Kidney tubule cell (primary cell): ENCODE results near the gene GJB4.
"Not testable (repeated sequence)": the region's sequence is repeated elsewhere in the genome, so short reads cannot be mapped to it uniquely, and the experiment has no call there.

Experiments
- DNase-seq: peaks from one replicate; pipeline ENCODE4 v3.0.0-alpha.2; 2018; ENCODE audit warnings: low spot score

GJB4 gene

DNA sequence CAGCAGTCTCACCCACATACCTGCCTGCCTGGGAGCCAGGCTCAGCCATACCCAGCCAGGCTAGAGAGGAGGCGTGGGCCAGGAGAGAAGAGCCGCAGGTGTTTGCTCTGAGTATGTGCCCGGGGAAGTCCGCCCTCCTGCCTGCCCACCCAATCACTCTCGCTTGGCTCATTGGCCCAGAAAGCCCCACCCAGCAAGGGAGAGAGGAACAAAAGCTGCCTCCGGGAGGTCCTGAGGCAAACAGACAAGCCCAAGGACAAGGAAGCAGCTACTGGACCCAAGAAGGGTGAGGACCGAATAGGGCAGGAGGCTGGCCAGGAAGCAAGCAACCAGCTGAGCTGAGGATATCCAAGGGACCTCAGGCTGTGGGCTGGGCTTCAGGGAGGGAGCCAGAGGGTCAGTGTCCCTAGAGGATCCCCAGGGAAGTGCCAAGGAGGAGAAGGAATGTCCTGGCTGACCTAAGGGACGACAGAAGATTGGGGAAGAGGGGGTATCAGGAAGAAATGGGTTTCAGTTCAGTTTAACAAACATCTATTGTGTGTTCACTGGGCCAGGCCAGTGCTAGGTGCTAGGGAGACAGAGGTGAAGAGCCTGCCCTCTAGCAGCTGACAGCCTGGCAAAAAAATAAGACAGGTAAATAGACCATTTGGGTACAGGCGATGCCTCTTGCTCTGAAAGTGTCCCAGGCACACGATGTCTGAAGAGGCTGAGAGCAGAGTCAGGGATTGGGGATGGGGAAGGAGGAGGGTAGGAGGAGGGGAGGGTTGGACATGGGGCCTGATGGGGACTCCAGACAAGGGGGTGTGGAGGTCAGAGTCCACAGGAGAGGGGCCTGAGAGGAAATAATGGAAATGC lies at the start of gene GJB4:
Gene GJB4, plus strand, starts transcription at position 238 of the 855 bp plus-strand sequence. CDS start 1,515 bp downstream, outside the sequence.
- peak; percentile 76 for DNase-seq

DNA sequence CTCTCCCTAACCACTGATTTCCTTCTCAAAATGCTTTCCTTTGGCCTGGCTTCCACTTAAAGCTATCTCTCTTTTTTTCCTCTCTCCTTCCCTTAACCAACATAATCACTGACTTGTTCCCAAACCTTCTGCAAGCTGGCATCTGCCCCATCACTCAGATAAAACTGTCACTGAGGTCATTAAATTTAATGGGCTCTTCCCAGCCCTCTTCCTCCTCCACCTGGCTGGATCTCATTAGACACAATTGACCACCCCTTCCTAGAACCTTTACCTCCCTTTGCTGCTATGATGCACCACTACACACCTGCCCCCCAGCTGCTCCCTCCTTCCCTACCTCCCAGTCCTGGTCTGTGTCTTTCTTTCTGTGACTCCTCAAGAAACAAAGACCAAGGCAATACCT lies 48.7 kb upstream of the GJB4 start:
- DNase-seq, result no peak

DNA sequence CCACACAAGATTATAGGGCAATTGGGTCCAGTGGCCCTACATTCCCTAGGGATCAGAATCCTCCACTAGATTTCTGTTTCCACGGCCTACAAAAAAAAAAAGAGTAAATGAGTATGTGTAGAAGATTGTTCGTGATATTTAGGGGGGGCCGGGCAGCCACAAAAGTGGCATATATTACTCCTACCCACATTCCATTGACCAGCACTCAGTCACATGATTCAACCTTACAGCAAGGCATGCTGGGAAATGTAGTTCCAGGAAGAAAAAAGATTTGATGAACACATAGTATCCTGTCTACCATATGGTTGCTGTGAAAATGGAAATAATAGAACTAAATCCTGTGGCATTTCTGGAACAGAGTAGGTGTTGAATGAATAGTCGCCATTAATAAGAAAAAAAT lies 48.1 kb upstream of the GJB4 start:
- no peak for DNase-seq

DNA sequence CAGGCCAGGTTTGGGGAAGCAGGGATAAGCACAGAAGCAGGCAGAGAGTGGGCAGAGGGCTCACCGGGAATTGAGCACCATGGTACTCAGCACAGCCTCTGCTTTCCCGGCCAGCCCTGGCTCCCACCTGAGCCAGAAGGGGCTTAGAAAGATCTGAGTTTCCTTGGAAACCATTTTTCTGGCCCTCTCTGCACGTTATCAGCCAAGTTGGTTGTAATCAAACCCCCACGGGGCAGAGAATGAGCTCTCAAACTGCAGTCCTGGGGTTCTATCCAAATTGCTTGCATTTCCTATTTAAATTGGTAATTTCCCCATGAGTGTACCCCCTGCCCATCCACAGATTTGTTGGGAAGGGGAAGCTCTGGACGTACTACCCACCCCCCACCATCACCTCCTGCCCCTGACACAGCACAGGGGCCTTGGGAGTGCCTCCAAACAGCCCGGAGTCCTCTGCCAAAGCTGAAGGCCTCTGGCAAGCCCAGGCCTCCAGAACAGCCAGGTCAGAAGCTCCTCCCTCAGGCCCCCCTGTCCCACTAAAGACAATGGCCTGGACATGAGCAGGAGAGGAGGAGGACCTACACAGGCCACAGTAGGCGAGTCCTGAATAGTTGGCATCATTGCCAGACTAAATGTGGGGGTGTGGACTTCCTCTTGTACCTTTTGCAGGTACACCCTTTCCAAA lies 47.4 kb upstream of the GJB4 start:
- DNase-seq, result no peak

DNA sequence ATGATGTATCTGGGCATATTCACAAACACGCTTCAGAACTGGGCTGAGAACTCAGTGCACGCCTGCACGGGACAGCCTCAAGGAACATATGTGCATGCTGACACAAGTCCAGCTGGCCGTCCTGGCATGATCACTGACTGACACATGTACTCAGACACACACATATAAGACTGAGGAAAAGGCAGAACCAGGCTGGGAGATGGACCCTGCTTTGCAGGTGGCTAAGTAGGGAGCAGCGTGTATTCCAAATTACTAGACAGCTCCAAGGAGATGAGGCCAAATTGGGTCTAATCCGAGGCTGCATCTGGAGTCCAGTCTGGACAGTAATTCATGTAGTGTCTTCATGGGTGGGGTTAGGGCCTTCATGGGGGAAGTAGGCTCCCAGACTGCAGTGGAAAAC lies 46.1 kb upstream of the GJB4 start:
- DNase-seq, result no peak

DNA sequence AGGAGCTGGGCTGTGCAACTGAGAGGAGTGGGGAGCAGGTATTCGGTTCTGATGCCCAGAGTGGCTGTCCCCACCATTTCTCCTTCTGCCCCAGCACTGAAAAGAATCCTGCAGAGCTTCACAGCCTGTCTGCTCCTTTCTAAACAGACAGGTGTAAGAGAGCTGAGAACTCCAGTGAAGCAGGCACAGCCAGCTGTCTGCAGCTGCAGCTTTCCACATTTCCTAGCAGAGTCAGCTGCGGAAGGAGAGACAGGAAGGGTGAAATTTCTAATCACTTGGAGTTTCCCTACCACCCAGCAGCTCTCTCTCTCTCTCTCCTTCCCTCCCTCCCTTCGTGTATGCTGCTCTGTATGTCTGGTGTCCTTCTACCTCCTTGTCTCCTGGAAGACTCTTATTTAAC lies 45.2 kb upstream of the GJB4 start:
- no peak for DNase-seq

DNA sequence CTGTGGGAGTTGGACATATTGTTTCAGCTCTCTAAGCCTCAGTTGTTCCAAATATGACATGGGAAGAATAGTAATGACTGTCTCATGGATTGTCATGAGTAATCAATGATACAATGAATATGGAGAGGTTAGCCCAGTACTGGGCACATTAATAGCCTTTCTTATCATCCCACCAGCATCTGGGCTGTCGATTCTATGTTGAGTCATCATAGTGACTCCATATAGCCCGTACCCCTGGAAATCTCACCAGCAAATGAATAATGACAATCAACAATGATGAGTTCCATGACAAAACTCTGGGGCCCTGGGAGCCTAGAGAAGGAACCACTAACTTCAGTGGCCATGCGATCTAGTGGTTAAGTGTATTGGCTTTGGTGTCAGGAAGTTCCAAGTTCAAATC lies 44.4 kb upstream of the GJB4 start:
- no peak for DNase-seq

DNA sequence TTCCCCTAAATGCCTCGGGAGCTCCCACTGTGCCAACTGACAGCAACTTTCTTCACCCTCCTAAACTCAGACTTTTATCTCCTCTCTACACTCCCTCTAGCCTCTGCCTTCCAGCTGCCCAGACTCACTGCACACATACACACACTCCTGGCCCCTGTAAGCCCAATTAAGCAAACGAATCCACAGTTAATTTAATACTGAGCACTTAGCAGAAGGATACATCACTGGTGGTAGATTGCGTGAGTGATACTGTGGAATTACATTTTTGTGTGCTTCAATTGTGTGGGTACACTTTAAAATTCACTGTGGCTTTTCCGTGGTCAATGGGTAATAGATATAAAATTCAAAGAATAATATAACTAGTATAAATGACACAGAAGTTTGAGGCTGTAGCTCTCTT lies 38.3 kb upstream of the GJB4 start:
- no peak for DNase-seq

DNA sequence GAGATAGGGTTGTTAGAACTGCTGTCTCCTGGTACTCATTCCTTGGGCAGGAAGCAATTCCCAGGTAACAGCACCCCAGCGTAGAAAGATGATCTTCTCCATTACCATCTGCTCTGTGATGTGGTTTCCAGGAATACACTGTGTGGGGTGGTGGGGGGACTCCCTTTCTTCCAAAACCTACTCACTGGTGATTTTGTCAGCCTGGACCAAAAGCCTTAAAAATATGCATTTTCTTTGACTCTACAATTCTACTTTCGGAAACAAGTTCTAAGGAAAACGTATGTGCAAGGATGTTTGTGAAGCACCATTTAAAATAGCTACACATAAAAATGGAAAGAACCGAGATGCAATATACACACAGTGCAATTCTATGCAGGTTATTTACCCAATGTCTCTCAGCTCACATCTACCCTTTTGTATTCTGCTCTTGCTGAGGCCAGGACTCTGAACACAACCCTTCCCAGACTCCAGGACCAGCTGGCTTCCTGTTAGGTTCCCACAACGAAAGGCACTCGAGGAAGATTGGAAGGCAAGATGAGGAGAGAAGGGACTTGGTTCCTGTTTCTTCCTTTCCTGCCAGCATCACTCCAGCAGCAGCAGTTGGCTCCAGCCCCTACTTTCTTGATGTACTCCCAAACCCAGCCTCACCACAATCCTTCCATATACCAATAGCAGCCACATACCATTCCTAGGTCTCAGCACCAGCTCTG lies 37.7 kb upstream of the GJB4 start:
- DNase-seq, result no peak

DNA sequence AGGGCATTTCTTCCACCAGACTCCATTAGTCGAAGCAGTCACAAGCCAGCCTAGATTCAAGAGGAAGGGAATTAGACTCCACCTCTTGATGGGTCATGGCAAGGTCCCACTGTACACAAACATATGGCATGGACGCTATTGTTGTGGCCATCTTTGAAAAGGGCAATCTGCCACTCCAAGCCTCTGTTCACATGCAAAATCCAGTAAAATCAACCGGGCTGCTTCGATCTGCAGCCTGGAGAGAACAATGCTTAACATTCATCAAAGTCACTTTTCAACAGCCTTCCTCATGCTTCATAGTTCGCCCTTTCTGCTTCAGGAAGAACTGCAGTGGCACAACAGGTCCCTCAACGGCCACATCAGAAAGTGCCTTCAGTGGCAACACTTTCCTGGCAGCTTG lies 32.7 kb upstream of the GJB4 start:
- DNase-seq, result no peak

DNA sequence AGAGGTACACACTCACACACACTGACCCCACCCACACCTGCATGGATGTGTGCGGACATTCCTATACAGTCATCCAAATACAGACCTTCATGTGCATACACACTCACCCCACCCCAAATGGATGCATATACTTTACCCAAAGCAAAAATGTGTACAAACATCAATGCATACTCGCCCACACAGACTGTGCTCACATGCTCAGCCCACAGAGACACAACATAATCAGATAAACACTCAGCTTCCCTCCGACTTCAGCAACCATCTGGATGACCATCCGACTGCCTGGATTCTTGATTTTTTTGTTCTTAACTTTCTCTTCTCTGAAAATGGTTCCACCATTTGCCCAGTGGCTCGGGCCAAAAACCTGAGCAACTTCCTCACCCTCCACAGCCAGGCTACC lies 29.1 kb upstream of the GJB4 start:
- no peak for DNase-seq

DNA sequence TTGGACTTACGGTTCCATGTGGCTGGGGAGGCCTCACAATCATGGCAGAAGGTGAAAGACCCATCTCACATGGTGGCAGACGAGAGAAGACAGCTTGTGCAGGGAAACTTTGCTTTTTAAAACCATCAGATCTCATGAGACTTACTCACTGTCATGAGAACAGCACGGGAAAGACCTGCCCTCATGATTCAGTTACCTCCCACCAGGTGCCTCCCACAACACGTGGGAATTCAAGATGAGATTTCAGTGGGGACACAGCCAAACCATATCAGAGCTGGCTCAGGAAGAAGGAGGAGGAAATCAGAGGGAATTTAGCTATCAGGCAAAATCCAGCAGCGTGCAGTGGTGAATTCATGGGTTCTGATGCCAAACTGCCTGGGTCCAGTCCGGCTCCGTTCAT lies 26.7 kb upstream of the GJB4 start:
- DNase-seq, result not testable (repeated sequence)

DNA sequence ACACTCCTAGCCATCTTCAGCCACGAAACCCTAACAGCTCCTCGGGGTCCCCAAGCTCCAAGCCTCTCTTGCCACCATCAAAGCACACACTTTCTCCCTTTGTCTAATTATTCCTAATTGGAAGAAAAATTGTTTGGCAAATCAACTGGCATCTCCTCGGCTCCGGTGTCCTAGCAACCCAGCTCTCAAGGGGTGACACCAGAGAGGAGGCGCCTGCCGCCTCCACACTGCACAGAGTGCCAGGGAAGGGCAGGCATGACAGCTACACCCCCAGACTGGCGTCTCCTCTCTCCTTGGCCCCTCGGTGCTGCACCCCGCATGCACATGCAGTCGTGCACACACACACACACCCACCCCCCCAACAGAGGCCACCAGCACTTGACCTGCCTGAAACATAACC lies 22.8 kb upstream of the GJB4 start:
- DNase-seq, result no peak

DNA sequence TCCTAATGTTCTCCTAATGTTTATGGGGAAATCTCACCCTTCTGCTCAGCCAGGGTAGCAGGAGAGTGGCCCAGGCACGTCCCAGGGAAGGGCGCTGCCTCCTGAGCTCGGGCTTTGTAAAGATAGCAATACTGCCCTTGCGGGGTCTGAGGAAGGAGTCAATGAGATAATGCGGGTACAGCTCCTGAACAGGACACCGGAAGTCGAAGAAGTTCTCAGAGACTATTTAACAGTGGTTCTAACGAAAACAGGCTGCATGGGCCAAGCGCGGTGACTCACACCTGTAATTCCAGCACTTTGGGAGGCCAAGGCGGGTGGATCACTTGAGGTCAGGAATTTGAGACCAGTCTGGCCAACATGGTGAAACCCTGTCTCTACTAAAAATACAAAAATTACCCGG lies 22.3 kb upstream of the GJB4 start:
- DNase-seq, result not testable (repeated sequence)

DNA sequence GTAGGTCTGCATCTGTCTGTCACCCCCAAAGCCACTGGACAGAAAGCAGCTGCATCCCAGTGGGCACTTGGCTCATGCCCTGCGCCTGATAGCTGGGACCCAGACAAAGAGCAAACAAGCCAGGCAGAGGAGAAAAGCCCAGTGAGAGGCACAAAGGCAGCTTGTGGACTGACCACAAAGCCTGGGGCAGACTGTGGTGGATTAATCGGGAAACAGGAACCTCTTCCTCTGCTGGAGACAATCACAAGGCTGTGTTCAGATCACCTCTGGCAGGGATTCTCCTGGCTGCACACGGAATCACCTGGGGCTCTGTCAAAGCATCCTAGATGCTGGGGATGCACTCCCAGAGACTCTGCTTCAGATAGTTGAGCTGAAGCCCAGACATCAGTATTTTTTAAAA lies 19.9 kb upstream of the GJB4 start:
- DNase-seq, result no peak

DNA sequence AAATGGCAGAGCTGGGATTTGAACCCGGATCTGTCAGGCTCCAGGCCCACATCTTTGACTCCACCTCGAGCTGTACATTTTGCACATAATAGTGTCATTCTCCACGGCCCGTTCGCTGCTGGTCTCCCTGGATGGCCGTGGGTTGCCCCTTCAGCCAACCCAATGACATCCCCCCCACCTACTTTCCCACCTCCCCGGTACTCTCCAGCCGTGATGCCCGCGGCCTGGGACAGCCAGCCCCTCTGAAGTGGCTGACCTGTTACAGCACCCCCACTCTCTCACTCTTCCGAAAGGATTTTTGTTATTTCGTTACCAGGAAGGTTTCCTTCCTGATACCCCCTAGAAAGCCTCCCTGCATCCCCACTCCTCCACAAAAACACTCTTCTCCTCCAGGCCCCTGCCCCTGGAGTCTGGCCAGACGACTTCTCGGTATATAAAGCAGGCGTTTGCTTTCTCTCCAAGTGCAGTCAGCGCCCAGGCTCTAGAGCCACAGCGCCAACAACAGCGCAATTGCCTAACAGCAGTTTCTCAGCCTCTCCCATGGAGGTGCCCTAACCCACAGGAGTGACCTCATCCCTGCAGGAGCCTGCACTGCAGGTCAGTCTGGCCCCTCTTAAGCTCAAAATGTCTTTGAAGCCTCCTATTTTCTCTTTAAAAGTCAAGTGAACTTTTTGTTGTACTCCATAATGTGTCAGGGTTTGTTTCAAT lies 19.2 kb upstream of the GJB4 start:
- peak; percentile 29 for DNase-seq

DNA sequence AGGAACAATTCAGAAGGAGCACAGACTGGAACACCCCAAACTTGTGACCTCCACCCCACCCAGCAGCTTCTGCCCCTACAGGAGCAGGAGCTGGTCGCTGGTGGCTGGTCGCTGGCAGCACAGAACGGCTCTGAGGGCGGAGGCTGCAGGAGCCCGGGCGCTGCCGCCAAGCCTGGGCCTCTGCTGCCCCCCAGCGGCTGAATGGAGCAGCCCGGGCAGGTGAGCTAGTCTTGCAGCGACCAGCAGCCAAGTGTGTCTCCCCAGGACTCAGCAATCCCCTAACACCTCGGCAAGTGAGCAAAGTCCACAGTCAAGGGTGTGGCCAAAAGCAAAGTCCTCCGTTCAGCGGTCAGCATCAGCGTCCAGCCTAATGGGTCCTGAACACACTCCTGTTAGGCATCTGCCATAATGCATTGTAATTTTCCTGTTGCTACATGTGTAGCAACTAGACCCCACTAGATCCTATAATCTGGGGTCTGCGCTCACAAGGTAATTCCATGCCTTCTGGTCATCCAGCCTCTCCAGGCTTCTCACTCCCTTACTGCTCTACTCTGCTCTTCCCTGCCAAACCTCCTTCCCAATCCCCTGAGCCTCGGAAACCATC lies 16.8 kb upstream of the GJB4 start:
- DNase-seq, result peak; percentile 73

DNA sequence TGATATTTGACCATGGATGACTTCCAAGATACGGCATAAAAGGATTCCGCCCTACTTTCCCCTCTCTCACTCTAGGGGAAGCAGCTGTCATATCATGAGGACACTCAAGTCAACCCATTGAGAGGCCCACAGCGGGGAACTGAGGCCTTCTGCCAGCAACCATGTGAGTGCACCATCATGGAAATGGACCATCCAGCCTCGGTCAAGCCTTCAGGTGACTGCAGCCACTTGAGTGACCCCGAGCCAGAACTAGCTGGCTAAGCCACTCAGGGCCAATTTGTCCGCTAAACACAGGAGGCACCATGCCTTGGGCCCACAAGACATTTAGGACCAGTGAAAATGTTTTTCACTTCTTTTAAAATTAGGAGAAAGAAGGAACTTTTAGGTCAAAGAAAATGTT lies 15.8 kb upstream of the GJB4 start:
- DNase-seq, result no peak

DNA sequence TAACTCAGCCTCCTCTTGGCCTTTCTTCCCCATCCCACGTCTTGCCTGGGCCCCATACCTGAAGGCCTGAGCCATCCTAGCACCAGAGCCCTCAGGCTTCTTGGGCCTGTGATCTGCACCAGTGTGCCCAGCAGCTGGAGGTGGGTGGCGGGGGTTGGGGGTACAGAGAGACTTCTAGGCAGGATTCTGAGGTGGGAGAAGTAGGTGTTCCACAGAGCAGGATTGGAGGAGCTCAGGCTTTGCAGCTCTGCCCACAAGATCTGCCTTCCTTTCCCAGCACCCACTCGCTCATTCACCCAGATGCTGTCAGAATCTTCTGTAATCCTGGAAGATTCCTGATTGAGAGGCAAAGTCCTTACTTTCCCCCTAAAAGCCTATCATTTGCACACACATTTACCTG lies 14.7 kb upstream of the GJB4 start:
- no peak for DNase-seq

DNA sequence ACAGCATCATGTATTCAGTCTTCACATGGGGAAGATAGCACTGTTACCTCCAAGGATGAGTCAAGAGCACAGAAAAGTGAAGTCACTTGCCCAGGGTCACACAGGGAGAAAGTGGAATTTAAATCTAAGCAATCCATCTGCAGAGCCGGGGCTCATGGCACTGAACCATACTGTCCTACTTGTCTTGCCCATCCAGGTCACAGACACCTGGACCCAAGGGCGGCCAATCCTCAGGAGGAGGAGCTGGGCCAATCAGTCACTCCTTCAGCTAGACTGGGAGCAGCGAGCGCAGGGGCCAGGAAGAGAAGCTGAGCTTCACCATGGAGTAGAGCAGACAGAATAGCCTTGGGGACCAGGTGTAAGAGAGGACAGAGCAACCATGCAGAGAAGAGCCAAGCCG lies 13.9 kb upstream of the GJB4 start:
- DNase-seq, result no peak

DNA sequence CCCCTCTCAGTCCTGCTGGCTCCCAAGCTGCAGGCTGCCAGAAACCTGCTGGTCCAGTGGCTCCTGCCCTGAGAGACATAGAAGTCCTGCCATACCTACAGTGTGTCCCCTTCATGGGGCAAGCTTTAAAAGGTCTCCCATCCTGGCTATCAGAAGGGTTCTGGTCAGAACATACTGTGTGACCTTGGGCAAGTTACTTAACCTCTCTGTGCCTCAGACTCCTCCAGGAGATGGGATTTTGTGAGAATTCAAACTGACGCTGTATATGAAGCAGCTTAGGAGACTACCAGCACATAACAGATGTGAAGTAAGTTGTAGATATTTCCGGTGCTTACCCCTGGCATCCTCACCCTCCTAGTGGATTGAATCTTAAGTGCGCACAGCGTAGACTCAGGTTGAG lies 13.4 kb upstream of the GJB4 start:
- DNase-seq, result no peak
